GM18517 (cell line): ENCODE data around the gene GLT8D2.

ENCODE experiments used
- ATAC-seq: cut with Tn5 transposase; IDR thresholded peaks from one replicate; pipeline ENCODE4 v1.9.1; 2021; ENCODE audit warnings: mild to moderate bottlenecking, moderate library complexity; ENCODE audit not compliant: unreplicated experiment

Gene GLT8D2

GRCh38 chr12:104003596-104003995 is 46.4 kb downstream of the GLT8D2 start:
- ATAC-seq = no peak

- no peak for ATAC-seq
Measured at GRCh38 chr12:104002686-104003085, 47.3 kb downstream of the GLT8D2 start.

GRCh38 chr12:104000807-104001434 is 49.1 kb downstream of the GLT8D2 start:
- ATAC-seq = no peak

- ATAC-seq = no peak
Measured at GRCh38 chr12:103998976-103999375, 51.0 kb downstream of the GLT8D2 start.

- ATAC-seq = no peak
Measured at GRCh38 chr12:103997286-103997900, 52.6 kb downstream of the GLT8D2 start.

- ATAC-seq = no peak
Measured at GRCh38 chr12:103996595-103996994, 53.4 kb downstream of the GLT8D2 start.

- ATAC-seq = no peak
Measured at GRCh38 chr12:103994235-103994634, 55.8 kb downstream of the GLT8D2 start.

GRCh38 chr12:103986829-103987228 is 63.2 kb downstream of the GLT8D2 start:
- ATAC-seq = no peak

- no peak for ATAC-seq
Measured at GRCh38 chr12:103978384-103978982, 71.5 kb downstream of the GLT8D2 start.

- no peak for ATAC-seq
Measured at GRCh38 chr12:103975368-103975767, 74.6 kb downstream of the GLT8D2 start.

GRCh38 chr12:103973909-103974308 is 76.1 kb downstream of the GLT8D2 start:
- ATAC-seq = no peak

GRCh38 chr12:103969391-103969790 is 80.6 kb downstream of the GLT8D2 start:
- no peak for ATAC-seq

- no peak for ATAC-seq
Measured at GRCh38 chr12:103966736-103967135, 83.3 kb downstream of the GLT8D2 start.

- ATAC-seq = peak; percentile 92
Measured at GRCh38 chr12:103965590-103966504, 84.1 kb downstream of the GLT8D2 start, which contains the start of gene TDG. Gene TDG, plus strand, starts transcription at chr12:103965872. Its CDS starts 166 bp downstream, at chr12:103966038.

GRCh38 chr12:103965255-103965589 is 84.8 kb downstream of the GLT8D2 start:
- no peak for ATAC-seq

- ATAC-seq = no peak
Measured at GRCh38 chr12:103964805-103965204, 85.2 kb downstream of the GLT8D2 start.

- no peak for ATAC-seq
Measured at GRCh38 chr12:103962493-103962892, 87.5 kb downstream of the GLT8D2 start.

GRCh38 chr12:103960616-103961227 is 89.3 kb downstream of the GLT8D2 start:
- no peak for ATAC-seq

- ATAC-seq = no peak
Measured at GRCh38 chr12:103958621-103959020, 91.4 kb downstream of the GLT8D2 start.

GRCh38 chr12:103957865-103958388 is 92.1 kb downstream of the GLT8D2 start:
- ATAC-seq = no peak
